AG04449 (cell line): Measurements from ENCODE around the gene IGSF3.
"Not testable (repeated sequence)": the region's sequence is repeated elsewhere in the genome, so short reads cannot be mapped to it uniquely, and the experiment has no call there.

Experiments
- CTCF ChIA-PET: fragments of 350-600 bp; formaldehyde crosslinking; extraction: SDS; loops from one replicate; lab custom pipeline; 2021; ENCODE audit warnings: antibody characterized with exemption; lab: Yijun Ruan, JAX
- POLR2A ChIA-PET: fragments of 400-600, 350-600 bp; formaldehyde crosslinking; extraction: SDS; loops from one replicate; lab custom pipeline; 2020; ENCODE audit warnings: antibody characterized with exemption, inconsistent platforms; lab: Yijun Ruan, JAX
- DNase-seq: peaks from one replicate; pipeline ENCODE4 v3.0.0-alpha.2; 2010; ENCODE audit warnings: low read depth, low spot score
- H3K4me3 ChIP-seq: 2 replicates; pipeline ENCODE4 v1.5.1; 2011; ENCODE audit warnings: low read depth, mild to moderate bottlenecking, control low read depth, low read length
- TF ChIP-seq, protein P1 (sequence below): IDR thresholded peaks from one replicate; pipeline ENCODE4 v1.5.1; 2011; ENCODE audit warnings: mild to moderate bottlenecking, moderate library complexity, low read length, control low read depth, inconsistent platforms; ENCODE audit not compliant: insufficient read depth; ENCODE audit errors: missing control alignments

IGSF3 gene

GRCh38 chr1:116624040-116624439, 43.5 kb downstream of the IGSF3 start:
- ChIA-PET POLR2A (no interaction called here), CTCF (no interaction called here)
- no peak for DNase-seq
- TF ChIP-seq, protein P1, sequence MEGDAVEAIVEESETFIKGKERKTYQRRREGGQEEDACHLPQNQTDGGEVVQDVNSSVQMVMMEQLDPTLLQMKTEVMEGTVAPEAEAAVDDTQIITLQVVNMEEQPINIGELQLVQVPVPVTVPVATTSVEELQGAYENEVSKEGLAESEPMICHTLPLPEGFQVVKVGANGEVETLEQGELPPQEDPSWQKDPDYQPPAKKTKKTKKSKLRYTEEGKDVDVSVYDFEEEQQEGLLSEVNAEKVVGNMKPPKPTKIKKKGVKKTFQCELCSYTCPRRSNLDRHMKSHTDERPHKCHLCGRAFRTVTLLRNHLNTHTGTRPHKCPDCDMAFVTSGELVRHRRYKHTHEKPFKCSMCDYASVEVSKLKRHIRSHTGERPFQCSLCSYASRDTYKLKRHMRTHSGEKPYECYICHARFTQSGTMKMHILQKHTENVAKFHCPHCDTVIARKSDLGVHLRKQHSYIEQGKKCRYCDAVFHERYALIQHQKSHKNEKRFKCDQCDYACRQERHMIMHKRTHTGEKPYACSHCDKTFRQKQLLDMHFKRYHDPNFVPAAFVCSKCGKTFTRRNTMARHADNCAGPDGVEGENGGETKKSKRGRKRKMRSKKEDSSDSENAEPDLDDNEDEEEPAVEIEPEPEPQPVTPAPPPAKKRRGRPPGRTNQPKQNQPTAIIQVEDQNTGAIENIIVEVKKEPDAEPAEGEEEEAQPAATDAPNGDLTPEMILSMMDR: no peak
- H3K4me3 ChIP-seq: no peak overlapping the region

DNA sequence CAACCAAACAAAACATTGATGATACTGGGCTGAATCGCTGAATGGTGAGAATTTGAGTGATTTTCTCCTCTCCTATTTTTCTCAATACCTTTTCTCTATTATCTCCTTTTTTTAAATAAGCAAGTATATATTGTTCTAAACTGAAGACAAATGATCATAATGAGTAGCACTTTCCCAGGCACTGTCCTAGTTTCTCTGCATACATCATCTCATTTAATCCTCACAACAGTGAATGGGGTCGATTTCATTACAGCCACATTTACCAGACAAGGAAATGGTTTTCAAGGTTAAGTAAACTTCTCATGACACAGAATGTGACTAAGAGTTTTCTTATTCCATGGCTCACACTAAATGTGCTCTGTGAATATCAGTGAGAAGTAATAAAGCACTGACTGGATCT, 45.0 kb downstream of the IGSF3 start:
- DNase-seq, CTCF ChIA-PET, H3K4me3 ChIP-seq, POLR2A ChIA-PET: not testable (repeated sequence)

GRCh38 chr1:116621756-116622155, 45.8 kb downstream of the IGSF3 start:
- CTCF ChIA-PET, H3K4me3 ChIP-seq, POLR2A ChIA-PET, DNase-seq: not testable (repeated sequence)

DNA sequence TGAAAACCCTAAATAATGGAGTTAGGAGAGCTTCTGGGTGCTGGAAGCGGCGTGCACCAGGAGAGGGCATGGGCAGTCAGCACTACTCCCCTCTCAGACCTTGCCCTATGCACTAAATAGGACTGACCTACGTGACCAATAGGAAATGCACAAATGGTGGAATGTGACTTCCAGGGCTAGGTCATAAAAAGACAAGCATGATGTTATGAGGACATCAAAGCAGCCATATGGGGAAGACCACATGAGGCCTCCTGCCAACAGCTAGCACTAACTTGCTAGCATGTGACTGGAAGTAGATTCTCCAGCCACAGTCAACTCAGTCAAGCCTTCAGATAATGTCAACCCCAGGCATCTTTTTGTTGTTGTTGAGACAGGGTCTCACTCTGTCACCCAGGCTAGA, 47.1 kb downstream of the IGSF3 start:
- DNase-seq, CTCF ChIA-PET, POLR2A ChIA-PET, H3K4me3 ChIP-seq: not testable (repeated sequence)

- CTCF ChIA-PET, H3K4me3 ChIP-seq, DNase-seq, POLR2A ChIA-PET: not testable (repeated sequence)
Observed at GRCh38 chr1:116619106-116619505, 48.4 kb downstream of the IGSF3 start.

- POLR2A ChIA-PET, DNase-seq, CTCF ChIA-PET, H3K4me3 ChIP-seq: not testable (repeated sequence)
Observed at GRCh38 chr1:116617808-116618207, 49.7 kb downstream of the IGSF3 start.

- POLR2A ChIA-PET, CTCF ChIA-PET, H3K4me3 ChIP-seq, DNase-seq: not testable (repeated sequence)
Observed at GRCh38 chr1:116613825-116614224, 53.7 kb downstream of the IGSF3 start.

- POLR2A ChIA-PET: not testable (repeated sequence)
- CTCF ChIA-PET: interaction anchor here (0.9 kb wide), 1 partner anchor 14 kb away, joined by 5 read pairs; no protein-coding TSS in a partner anchor
Observed at GRCh38 chr1:116609801-116610371, 57.6 kb downstream of the IGSF3 start.

GRCh38 chr1:116608841-116609240, 58.7 kb downstream of the IGSF3 start:
- DNase-seq, CTCF ChIA-PET, POLR2A ChIA-PET, H3K4me3 ChIP-seq: not testable (repeated sequence)

More at GRCh38 chr1:116609801-116610371, 57.6 kb downstream of the IGSF3 start:
- not testable (repeated sequence) for H3K4me3 ChIP-seq, DNase-seq

DNA sequence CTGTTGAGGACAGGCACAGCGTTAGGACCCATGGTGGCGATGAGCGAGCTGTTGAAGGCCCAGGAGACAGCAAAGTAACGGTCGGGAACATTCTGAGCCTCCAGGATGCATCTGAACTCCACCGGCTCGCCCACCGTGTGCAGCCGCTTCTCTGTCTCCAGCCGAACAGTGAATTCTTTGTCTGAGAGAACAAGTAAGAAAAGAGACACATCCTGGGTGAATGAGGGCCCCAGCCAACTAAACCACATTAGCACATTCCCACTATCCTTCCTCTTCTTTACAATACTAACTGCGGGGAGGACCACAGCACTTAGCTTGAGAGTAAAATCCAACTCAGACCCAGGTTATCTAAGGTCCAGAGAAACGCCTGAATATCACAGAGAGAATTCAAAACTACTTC, 59.4 kb downstream of the IGSF3 start:
- POLR2A ChIA-PET, H3K4me3 ChIP-seq, CTCF ChIA-PET, DNase-seq: not testable (repeated sequence)

- DNase-seq, POLR2A ChIA-PET, H3K4me3 ChIP-seq: not testable (repeated sequence)
- CTCF ChIA-PET: interaction anchor here (1.2 kb wide), 1 partner anchor 12 kb away, joined by 5 read pairs; no protein-coding TSS in a partner anchor
Observed at GRCh38 chr1:116607463-116607862, 60.1 kb downstream of the IGSF3 start.

- H3K4me3 ChIP-seq, DNase-seq, POLR2A ChIA-PET: not testable (repeated sequence)
- CTCF ChIA-PET: interaction anchor here (1.2 kb wide), 1 partner anchor 11 kb away, joined by 5 read pairs; no protein-coding TSS in a partner anchor
Observed at GRCh38 chr1:116606067-116606466, 61.5 kb downstream of the IGSF3 start.
